ENCODE measurements around the gene ITGA7.

Gene ITGA7, protein sequence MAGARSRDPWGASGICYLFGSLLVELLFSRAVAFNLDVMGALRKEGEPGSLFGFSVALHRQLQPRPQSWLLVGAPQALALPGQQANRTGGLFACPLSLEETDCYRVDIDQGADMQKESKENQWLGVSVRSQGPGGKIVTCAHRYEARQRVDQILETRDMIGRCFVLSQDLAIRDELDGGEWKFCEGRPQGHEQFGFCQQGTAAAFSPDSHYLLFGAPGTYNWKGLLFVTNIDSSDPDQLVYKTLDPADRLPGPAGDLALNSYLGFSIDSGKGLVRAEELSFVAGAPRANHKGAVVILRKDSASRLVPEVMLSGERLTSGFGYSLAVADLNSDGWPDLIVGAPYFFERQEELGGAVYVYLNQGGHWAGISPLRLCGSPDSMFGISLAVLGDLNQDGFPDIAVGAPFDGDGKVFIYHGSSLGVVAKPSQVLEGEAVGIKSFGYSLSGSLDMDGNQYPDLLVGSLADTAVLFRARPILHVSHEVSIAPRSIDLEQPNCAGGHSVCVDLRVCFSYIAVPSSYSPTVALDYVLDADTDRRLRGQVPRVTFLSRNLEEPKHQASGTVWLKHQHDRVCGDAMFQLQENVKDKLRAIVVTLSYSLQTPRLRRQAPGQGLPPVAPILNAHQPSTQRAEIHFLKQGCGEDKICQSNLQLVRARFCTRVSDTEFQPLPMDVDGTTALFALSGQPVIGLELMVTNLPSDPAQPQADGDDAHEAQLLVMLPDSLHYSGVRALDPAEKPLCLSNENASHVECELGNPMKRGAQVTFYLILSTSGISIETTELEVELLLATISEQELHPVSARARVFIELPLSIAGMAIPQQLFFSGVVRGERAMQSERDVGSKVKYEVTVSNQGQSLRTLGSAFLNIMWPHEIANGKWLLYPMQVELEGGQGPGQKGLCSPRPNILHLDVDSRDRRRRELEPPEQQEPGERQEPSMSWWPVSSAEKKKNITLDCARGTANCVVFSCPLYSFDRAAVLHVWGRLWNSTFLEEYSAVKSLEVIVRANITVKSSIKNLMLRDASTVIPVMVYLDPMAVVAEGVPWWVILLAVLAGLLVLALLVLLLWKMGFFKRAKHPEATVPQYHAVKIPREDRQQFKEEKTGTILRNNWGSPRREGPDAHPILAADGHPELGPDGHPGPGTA

GRCh38 chr12:55707841-55708694, at the start of gene ITGA7:
Gene ITGA7, minus strand, starts transcription at chr12:55707904. Its CDS starts 222 bp downstream, at chr12:55707682.
- no peak for DNase-seq

- no peak for DNase-seq
Observed at GRCh38 chr12:55755246-55755645, 47.5 kb upstream of the ITGA7 start.

DNA sequence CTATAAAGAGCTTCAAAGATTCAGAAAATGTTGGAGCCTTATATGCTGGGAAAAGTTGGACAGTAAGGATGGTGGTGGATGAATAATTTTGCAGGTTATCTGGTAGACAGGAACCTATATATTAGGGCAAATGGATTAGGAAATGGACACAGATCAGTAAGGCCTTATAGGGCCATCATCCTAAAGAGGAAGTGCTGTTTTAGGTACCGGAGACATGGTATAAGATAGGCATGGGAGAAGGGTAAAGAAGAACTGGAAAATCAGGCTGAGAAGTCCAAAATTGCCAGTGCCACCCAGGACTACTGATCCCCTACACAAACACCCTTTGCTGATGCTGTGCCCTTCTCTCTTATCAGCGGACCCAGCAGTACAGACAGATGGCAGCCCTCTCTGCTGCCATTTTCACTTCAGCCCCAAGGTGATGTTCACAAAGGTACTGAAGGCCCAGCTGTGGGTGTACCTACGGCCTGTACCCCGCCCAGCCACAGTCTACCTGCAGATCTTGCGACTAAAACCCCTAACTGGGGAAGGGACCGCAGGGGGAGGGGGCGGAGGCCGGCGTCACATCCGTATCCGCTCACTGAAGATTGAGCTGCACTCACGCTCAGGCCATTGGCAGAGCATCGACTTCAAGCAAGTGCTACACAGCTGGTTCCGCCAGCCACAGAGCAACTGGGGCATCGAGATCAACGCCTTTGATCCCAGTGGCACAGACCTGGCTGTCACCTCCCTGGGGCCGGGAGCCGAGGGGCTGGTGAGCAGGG, 40.7 kb upstream of the ITGA7 start:
- no peak for DNase-seq

GRCh38 chr12:55746913-55747231, 39.2 kb upstream of the ITGA7 start:
- DNase-seq, result no peak

- DNase-seq, result no peak
Observed at GRCh38 chr12:55746174-55746912, 38.6 kb upstream of the ITGA7 start.

GRCh38 chr12:55745361-55746173, 37.9 kb upstream of the ITGA7 start:
- DNase-seq, result no peak

- no peak for DNase-seq
Observed at GRCh38 chr12:55744340-55745030, 36.8 kb upstream of the ITGA7 start.

- peak; percentile 56 for DNase-seq
Observed at GRCh38 chr12:55743406-55744339, 36.0 kb upstream of the ITGA7 start.

DNA sequence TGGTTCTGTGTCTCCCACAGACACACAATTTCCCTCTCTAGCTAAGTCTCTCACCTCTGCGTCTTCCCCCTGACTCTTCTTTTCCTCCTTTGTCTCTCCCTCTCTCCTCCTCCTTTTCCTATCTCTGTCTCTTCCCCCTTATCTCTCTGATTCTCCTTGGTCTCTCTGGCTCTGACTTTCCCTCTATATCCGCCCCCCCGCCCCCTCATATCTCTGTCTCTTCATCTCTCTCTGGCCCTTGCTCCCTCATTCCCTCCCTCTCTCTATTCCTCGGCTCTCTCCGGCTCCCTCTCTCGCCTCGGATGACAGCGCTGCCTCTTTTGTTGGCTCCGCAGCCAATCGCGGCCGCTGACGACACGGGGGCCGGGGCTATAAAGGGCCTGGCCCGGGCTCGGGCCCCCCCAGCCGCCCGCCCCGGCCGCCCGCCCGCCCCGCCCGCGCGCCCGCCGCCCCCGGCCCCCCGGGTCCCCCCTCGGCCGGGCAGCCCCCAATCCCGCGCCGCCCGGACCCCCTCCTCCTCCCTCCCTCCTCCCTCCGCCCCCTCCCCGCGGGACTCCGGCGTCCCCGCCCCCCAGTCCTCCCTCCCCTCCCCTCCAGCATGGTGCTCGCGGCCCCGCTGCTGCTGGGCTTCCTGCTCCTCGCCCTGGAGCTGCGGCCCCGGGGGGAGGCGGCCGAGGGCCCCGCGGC, 35.2 kb upstream of the ITGA7 start, which contains the start of gene GDF11:
GDF11 (plus strand) TSS at position 404 of the 687 bp plus-strand sequence; CDS start at position 599, 195 bp downstream.
- peak; percentile 72 for DNase-seq

- no peak for DNase-seq
Observed at GRCh38 chr12:55741931-55742680, 34.4 kb upstream of the ITGA7 start.

- no peak for DNase-seq
Observed at GRCh38 chr12:55739025-55739378, 31.3 kb upstream of the ITGA7 start.

DNA sequence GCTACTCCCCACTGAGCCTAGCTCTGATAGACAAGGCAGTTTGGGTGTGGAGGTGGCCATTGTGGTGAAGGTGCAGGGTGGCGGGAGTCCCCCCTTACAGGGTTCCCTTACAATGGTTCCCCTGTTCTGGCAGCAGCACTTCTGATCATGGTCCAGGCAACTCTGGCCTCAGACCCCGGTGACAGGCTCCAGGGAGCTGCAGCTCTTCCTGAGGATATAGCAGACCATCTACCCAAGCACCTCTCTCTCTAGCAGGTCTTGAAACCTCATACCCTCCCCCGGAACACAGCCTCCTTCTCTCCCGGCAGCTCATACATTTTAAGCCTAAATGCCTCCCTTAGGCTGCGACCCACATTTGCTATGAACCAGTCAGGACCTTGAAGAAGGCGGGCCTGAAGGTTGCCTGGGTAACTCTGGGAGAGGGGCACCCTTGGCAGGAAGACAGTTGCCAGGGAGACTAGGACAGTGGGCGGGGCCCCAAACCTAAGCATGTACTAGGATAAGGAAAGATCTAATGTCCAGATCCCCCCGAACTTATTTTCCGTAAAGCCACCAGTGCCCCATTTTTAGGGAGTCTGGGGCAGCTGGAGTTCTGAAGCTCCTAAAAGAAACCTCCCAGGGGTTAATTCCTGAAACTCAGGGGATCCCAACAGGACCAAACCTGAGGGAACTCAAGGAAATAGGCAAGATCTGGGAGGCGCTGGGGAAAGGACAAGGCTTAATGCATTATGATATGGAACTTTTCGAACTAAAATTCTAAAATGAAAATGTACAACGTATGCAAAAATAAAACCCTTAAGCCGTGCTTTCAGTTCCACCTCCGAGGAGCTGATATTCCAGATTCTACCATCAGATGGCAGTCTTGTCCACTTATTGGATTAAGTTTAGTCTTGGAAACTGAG, 30.7 kb upstream of the ITGA7 start:
- peak; percentile 90 for DNase-seq

DNA sequence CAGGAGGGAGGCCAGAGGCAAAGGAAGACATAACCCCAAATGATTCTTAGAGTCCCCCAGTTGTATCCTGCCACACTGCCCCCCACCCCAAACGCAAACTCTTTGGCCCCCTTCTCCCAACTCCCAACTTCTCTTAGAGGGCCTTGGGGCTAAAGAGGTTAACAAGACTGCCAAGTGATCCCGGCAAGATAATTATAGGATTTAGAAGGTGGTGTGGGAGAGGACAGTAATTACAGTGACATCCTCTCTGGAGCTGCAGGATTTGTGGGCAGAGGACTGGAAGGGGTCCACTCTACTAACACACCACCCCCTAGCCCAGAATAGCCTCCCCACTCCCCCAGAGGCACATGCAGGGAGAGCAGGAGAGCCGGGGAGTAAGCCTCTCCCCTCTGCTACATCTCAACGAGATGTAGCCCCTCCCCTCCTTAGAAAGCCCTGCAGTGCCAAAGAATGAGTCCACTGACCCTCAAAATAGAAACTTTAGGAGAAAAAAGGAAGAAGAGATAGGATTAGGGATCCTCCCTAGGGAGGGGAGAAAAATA, 29.9 kb upstream of the ITGA7 start:
- no peak for DNase-seq

- DNase-seq, result peak; percentile 65
Observed at GRCh38 chr12:55736780-55737580, 29.3 kb upstream of the ITGA7 start.

DNA sequence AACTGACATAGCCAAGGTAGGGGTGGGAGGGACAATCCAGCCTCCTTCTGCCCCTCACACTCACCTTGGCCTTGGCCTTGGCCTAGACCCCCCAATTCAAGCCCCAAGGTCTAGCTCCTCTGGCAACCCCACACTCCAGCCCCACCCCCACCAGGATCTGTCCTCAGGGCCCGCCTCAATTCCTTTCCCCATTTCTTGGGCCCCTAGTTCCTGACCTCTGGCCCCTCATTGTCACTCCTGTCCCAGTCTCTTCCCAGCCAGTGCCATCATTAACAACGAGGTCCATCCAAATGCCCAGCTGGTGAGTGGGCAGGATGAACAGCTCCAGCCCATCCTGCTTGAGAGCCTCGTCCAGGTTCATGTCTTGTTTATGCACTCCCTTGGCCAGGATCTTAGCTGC, 28.4 kb upstream of the ITGA7 start:
- DNase-seq, result no peak

Measured in activated CD4-positive, alpha-beta T cell treated with anti-CD3 and anti-CD28 coated beads, Interleukin-2, amount 50 U/mL, for 16 hours (primary cell).